Upper lobe of right lung (tissue), 1 donor: Measurements from ENCODE around the gene CYB5R3. TPM values are rescaled to one million over a fixed set of nuclear protein-coding genes. Genes with fewer than 3 reads are reported as not detected.

Experiments used
- ATAC-seq: fragments of 200-7000 bp; cut with Tn5 transposase; one replicate; pipeline ENCODE4 v1.9.1; 2020; ENCODE audit warnings: mild to moderate bottlenecking, moderate library complexity
- DNase-seq: peaks from one replicate; pipeline ENCODE4 v3.0.0-alpha.2; 2020
- H3K27ac ChIP-seq: fragments of 200-600 bp; one replicate; pipeline ENCODE4 v1.8.0; 2022
- H3K27me3 ChIP-seq: fragments of 200-600 bp; one replicate; pipeline ENCODE4 v1.8.0; 2022; ENCODE audit warnings: mild to moderate bottlenecking
- H3K36me3 ChIP-seq: fragments of 200-600 bp; one replicate; pipeline ENCODE4 v1.8.0; 2022
- H3K4me1 ChIP-seq: fragments of 200-600 bp; one replicate; pipeline ENCODE4 v1.8.0; 2022
- H3K4me3 ChIP-seq: fragments of 200-600 bp; one replicate; pipeline ENCODE4 v1.8.0; 2022; ENCODE audit warnings: mild to moderate bottlenecking
- H3K9me3 ChIP-seq: fragments of 200-600 bp; one replicate; pipeline ENCODE4 v1.8.0; 2022
- intact Hi-C: fragments of 100-400 bp; cut with DNase I; formaldehyde crosslinking; loops from one replicate; pipeline ENCODE4 v1.11.0; 2022
- total RNA-seq: library from RNA; stranded (reverse); fragmentation: NEBNext Ultra II Directional; extraction: Animal tissue kit (Norgen Biotek cat#: 25700); gene quantifications from one replicate; pipeline ENCODE4 v1.2.1, GENCODE V29; 2021
- TF ChIP-seq, protein P1 (sequence below): fragments of 200-600 bp; IDR thresholded peaks from one replicate; pipeline ENCODE4 v1.8.0; 2022; ENCODE audit warnings: antibody characterized with exemption
- donor health status: DM: no; HTN: yes; CAD: no; lungs with severe emphysema.

The CYB5R3 gene
- total RNA-seq, 1 donor from 2014 or later = 251 TPM

DNA sequence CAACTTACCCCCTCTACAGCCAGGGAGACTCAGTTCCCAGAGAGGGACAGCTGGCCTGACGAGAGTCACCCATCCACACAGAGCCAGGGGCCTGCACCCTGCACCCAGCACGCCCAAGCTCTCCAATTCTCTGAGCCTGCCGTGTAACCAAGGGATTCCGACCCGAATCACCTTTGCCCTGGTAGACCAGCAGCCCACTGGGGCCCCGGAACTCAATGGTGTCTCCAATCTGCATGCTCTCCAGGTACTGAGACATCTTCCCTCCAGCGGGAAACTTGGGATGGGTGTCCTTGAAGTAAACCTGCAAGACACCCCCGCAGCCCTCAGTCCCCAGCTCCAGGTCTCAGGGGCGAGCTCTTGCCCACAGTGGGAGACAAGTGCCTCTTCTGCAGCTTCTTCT, 21.2 kb downstream of the CYB5R3 start:
- TF ChIP-seq, protein P1, sequence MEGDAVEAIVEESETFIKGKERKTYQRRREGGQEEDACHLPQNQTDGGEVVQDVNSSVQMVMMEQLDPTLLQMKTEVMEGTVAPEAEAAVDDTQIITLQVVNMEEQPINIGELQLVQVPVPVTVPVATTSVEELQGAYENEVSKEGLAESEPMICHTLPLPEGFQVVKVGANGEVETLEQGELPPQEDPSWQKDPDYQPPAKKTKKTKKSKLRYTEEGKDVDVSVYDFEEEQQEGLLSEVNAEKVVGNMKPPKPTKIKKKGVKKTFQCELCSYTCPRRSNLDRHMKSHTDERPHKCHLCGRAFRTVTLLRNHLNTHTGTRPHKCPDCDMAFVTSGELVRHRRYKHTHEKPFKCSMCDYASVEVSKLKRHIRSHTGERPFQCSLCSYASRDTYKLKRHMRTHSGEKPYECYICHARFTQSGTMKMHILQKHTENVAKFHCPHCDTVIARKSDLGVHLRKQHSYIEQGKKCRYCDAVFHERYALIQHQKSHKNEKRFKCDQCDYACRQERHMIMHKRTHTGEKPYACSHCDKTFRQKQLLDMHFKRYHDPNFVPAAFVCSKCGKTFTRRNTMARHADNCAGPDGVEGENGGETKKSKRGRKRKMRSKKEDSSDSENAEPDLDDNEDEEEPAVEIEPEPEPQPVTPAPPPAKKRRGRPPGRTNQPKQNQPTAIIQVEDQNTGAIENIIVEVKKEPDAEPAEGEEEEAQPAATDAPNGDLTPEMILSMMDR = no peak
- H3K9me3 ChIP-seq = no peaks in the 10 kb centered on the region
- peaks cover 93% of the 10 kb centered on the region for H3K36me3 ChIP-seq
- DNase-seq (no peak), ATAC-seq (no peak)
- intact Hi-C loops = no loop called here
- H3K27ac ChIP-seq = no peak overlapping the region
- no peaks in the 10 kb centered on the region for H3K4me1 ChIP-seq
- no peaks in the 10 kb centered on the region for H3K27me3 ChIP-seq
- H3K4me3 ChIP-seq = no peak overlapping the region

- DNase-seq = no peak
- H3K4me1 ChIP-seq = no peaks in the 10 kb centered on the region
- intact Hi-C loops = no loop called here
- no peak overlapping the region for H3K27ac ChIP-seq
- no peak for ATAC-seq
- H3K36me3 ChIP-seq = peaks cover 93% of the 10 kb centered on the region
- H3K4me3 ChIP-seq = no peak overlapping the region
- no peaks in the 10 kb centered on the region for H3K9me3 ChIP-seq
- TF ChIP-seq, protein P1 = no peak
- no peaks in the 10 kb centered on the region for H3K27me3 ChIP-seq
These were observed 22.1 kb downstream of the CYB5R3 start for GRCh38 chr22:42626951-42627625.

DNA sequence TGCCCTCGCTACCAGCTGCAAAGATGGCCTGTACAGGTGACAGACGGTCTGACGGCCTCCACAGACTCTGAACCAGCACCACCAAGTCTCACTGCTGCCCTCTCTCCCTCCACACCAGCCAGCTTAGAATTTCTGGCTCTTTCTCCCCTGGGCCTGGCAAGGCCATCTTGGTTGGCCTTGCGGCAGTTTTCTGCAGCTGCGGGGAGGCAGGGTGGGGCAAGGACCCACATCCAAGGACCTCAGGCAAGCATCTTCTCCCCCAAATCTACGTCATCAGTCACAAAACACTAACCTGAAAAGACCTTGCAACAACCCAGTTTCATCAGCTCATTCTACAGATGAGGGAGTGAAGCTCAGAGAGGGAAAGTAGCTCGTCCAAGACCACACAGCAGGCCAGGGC, 22.8 kb downstream of the CYB5R3 start:
- intact Hi-C loops = no loop called here
- Histone ChIP-seq H3K9me3 (no peaks in the 10 kb centered on the region), H3K36me3 (peaks cover 86% of the 10 kb centered on the region), H3K27me3 (no peaks in the 10 kb centered on the region), H3K27ac (no peak overlapping the region), H3K4me1 (no peaks in the 10 kb centered on the region), H3K4me3 (no peak overlapping the region)
- DNase-seq (no peak), ATAC-seq (no peak)
- TF ChIP-seq, protein P1 = no peak

GRCh38 chr22:42625416-42625815, 23.8 kb downstream of the CYB5R3 start:
- no peak overlapping the region for H3K27ac ChIP-seq
- TF ChIP-seq, protein P1 = no peak
- ATAC-seq (no peak), DNase-seq (no peak)
- H3K4me1 ChIP-seq = no peaks in the 10 kb centered on the region
- H3K27me3 ChIP-seq = no peaks in the 10 kb centered on the region
- H3K9me3 ChIP-seq = no peaks in the 10 kb centered on the region
- no peak overlapping the region for H3K4me3 ChIP-seq
- peaks cover 77% of the 10 kb centered on the region for H3K36me3 ChIP-seq
- intact Hi-C loops = no loop called here

DNA sequence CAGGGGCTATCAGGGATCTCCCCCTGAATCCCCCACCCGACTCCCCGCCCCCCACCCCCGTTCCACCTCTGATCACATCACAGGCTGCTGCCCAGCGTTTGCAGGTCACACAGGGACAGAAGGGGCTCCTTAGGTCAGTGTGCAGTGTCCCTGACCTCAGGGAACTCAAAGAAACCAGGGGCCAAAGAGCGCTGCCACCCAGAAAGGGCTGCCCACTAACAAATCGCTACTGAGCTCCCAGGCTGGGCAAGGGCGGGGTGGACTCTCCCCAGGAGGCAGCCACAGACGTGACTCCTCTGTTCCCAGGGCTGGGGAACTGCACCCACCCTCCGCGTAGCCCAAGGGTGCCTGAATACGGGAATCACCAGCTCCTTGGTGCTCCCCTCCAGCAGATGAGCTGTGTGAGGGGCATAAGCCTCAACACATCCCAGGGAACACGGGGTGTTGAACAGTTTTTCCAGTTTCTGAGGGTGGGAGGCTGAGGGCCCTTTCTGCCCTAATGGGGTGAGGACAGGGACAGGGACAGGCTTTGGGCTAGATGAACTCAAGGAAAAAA, 24.6 kb downstream of the CYB5R3 start:
- intact Hi-C loops = no loop called here
- no peak for ATAC-seq
- DNase-seq = no peak
- Histone ChIP-seq H3K4me1 (no peaks in the 10 kb centered on the region), H3K27me3 (no peaks in the 10 kb centered on the region), H3K36me3 (peaks cover 74% of the 10 kb centered on the region), H3K9me3 (no peaks in the 10 kb centered on the region), H3K4me3 (no peak overlapping the region), H3K27ac (no peak overlapping the region)
- TF ChIP-seq, protein P1 = no peak
